PFSK-1 (cell line): Measurements from ENCODE around the gene WWC2.

Experiments used
- FOXP2 ChIP-seq: optimal IDR thresholded peaks from 2 replicates; pipeline ENCODE3; 2011; ENCODE audit warnings: borderline replicate concordance, control low read depth, inconsistent platforms; ENCODE audit not compliant: insufficient read depth; ENCODE audit errors: extremely low read length, extremely low read depth
- POLR2AphosphoS5 ChIP-seq: IDR thresholded peaks from 2 replicates; pipeline ENCODE4 v1.6.1; 2012; ENCODE audit warnings: low read depth, mild to moderate bottlenecking, control low read depth, low read length, moderate library complexity
- SIN3A ChIP-seq: IDR thresholded peaks from 2 replicates; pipeline ENCODE4 v1.6.1; 2012; ENCODE audit warnings: mild to moderate bottlenecking, low read length, moderate library complexity, borderline replicate concordance; ENCODE audit not compliant: insufficient read depth
- TAF1 ChIP-seq: IDR thresholded peaks from 2 replicates; pipeline ENCODE4 v1.6.1; 2012; ENCODE audit warnings: low read length, control low read depth, borderline replicate concordance; ENCODE audit not compliant: insufficient read depth
- TF ChIP-seq, protein P1 (sequence below), 2 experiments: IDR thresholded peaks; 2 replicates each; pipeline versions ENCODE4 v1.6.1 to v1.8.0; 2011 to 2012; ENCODE audit warnings: low read depth in 2 of 2, low read length in 2 of 2, control low read depth in 1 of 2, inconsistent platforms in 1 of 2, mild to moderate bottlenecking in 1 of 2, moderate library complexity in 1 of 2; ENCODE audit not compliant: insufficient read depth in 1 of 2

WWC2 gene

DNA sequence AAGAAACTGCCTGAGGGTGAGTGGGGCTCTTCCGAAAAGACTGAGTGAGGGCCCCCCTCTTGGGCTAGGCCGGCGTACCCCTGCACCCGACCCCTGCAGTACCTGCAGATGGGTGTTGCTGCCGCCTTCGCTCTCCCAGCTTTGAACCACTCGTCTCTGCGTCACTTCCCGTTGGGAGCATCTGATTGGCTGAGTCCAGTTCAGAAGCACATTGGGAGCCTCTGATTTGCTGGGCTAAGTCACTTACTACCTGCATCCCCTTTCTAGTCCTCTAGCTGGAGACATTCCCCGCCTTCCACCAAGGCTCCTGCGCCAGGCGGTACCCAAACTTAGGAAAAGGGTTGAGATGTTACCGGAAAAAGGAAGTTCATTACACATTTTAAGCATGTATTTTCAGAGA, 20.4 kb upstream of the WWC2 start:
- TF ChIP-seq POLR2AphosphoS5 (no peak), TAF1 (no peak), FOXP2 (no peak), SIN3A (no peak)
- TF ChIP-seq, protein P1, sequence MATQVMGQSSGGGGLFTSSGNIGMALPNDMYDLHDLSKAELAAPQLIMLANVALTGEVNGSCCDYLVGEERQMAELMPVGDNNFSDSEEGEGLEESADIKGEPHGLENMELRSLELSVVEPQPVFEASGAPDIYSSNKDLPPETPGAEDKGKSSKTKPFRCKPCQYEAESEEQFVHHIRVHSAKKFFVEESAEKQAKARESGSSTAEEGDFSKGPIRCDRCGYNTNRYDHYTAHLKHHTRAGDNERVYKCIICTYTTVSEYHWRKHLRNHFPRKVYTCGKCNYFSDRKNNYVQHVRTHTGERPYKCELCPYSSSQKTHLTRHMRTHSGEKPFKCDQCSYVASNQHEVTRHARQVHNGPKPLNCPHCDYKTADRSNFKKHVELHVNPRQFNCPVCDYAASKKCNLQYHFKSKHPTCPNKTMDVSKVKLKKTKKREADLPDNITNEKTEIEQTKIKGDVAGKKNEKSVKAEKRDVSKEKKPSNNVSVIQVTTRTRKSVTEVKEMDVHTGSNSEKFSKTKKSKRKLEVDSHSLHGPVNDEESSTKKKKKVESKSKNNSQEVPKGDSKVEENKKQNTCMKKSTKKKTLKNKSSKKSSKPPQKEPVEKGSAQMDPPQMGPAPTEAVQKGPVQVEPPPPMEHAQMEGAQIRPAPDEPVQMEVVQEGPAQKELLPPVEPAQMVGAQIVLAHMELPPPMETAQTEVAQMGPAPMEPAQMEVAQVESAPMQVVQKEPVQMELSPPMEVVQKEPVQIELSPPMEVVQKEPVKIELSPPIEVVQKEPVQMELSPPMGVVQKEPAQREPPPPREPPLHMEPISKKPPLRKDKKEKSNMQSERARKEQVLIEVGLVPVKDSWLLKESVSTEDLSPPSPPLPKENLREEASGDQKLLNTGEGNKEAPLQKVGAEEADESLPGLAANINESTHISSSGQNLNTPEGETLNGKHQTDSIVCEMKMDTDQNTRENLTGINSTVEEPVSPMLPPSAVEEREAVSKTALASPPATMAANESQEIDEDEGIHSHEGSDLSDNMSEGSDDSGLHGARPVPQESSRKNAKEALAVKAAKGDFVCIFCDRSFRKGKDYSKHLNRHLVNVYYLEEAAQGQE (IDR thresholded peaks at IDR 0.05; ENCODE audit: insufficient read depth in 1 of 2, low read depth in 2 of 2, low read length in 2 of 2), result no peak

DNA sequence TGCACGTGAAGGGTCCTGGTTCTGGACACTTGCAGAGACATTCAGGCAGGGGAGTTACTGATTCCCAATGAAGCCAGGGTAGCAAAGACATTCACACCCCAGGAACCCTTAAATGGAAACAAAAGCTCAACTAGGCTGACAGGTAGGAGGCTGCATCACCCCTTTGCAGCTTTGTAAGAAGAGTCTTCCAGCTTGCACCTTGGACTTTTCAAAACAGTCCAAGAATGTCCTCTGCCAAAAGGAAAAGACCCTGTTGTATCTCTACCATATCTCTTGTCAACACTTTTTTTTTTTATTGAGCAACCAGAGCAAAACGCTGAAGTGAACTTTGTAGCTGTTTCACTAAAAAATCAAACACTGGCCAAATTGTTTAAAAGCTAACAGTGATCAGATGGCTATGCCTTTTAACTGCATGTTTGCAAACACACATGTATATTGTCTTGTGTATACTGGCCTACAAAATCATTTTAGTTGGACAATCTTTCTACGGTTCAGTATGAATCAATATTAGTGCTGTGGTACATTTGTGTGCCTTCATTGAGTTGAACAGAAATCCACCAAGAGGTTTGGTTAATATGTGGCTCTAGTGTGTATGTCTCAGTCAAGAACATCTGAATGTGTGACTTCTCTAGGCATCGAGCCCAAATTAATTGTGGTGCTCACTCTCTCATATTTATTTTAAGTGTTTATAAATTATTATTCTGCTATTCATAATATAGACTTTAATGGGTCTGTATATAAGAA, 18.5 kb upstream of the WWC2 start:
- no peak for TF ChIP-seq POLR2AphosphoS5

DNA sequence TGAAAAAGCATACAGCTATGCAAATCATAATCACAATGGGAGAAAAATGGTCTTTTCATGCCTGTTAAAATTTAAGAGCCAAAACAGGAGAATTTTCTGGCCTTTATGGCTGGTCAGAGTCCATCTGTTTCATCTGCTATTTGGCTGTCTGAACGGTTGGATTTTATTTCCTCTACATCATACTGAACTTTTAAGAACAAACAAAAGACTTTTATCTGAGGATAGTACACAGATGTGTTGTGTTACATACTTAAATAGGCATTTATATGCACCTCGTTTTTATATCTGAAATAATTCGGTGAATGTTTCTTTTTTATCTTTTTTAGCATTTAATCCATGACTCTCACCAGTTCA, 18.0 kb upstream of the WWC2 start:
- TF ChIP-seq SIN3A (no peak), FOXP2 (no peak), TAF1 (no peak), POLR2AphosphoS5 (no peak)
- TF ChIP-seq, protein P1 (IDR thresholded peaks at IDR 0.05; ENCODE audit: insufficient read depth in 1 of 2, low read depth in 2 of 2, low read length in 2 of 2), result no peak

DNA sequence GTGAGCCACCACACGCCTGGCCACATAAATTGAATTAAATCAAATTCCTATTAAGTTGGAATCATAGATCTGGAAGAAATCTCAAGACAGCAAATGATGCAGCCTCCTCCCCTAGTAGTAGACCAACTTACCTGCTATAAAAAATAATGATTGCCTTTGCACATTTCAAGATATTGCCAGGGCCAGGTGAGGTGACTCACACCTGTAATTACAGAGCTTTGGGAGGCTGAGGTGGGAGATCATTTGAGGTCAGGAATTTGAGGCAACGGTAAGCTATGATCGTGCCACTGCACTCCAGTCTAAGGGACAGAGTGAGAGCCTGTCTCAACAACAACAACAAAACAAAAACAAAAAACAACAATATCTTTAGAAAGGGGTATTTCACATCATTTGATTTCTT, 17.0 kb upstream of the WWC2 start:
- no peak for TF ChIP-seq POLR2AphosphoS5
- TF ChIP-seq, protein P1 (IDR thresholded peaks at IDR 0.05; ENCODE audit: insufficient read depth in 1 of 2, low read depth in 2 of 2, low read length in 2 of 2), result no peak
- no peak for TF ChIP-seq TAF1
- no peak for TF ChIP-seq FOXP2
- TF ChIP-seq SIN3A, result no peak

DNA sequence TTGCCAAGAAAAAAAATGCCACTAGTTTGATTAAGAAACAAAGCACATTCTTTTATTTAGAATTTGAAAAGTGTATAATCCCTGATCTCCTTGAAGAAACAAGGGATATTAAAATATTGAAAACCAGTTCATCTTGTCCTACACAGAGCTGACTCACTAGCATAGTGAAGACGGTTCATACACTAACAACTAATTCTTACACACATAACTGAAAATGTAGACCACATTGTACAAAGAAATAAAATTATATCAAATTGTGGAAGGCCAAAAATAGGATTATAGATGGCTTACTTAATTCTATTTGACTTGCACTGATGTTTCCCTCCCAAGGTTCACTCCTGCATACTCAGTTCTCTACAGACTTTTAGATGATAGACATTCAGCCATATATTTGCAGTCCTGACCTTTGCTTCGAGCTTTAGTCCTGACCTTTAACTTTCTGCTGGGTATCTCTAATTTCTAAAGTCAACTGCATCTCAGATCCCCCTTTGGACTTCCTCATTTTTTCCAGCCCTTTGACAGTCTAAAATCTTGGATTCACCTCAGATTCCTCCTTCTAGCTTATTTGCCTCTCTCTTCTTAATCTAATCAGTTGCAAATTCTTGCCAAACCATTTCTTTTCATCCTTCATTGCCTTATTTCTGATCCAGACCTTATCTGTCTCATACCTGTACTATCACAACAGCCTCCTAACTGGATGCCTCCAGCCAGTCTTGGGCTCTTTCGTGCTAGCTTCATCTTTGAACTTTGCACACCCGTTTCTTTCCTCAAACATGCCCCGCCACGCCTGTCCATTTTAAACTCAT, 4.5 kb upstream of the WWC2 start:
- TF ChIP-seq SIN3A (no peak), POLR2AphosphoS5 (no peak), FOXP2 (no peak), TAF1 (no peak)
- TF ChIP-seq, protein P1 (IDR thresholded peaks at IDR 0.05; ENCODE audit: insufficient read depth in 1 of 2, low read depth in 2 of 2, low read length in 2 of 2), result no peak
